ENCODE data around the gene SUSD1. TPM values are rescaled to one million over a fixed set of nuclear protein-coding genes. Genes with fewer than 3 reads are reported as not detected.

The SUSD1 gene
- total and polyA plus RNA-seq, 3 experiments from 2014 or later, result 5.0 to 18.1 (median 5.3) TPM

DNA sequence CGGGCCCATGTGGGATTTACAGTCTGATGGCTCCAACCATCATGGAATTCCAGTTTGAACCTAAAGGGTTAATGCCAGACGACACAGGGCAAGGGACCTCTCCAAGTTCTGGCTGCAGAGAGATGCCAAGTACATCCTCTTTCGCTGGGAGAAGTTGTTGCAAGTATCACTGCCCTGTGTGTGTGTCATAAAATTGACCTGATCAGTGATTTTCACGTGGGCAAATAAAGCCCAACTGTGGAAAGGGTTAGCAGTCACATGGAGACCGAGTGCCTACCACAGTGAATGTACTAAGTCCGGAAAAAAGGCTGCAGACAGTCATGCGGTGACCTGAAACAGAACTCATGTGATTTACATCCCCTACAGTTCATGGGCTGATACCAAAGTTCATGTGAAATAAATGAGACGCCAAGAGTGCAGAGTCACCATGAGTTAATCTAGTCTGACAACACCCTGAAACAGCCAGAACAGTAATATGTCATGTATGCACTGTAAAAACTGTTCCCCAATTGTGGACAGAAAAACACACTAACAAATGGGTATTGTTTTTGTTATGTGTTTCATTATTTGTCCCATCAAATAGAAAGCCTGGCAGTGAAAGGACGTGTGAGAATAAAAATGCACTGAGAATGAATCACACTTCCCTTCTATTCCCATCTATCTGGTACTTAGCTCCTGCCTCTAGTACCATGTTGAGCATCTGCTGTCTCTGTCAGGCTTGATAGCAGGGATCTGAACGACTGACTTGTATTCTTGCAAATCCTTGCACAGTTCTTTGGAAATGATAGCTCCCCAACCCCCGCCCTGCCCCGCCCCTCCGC lies 115.7 kb downstream of the SUSD1 start:
- Mint-ChIP-seq H3K4me3 (no peak overlapping the region), H3K9me3 (no peaks in the 10 kb centered on the region), H3K27ac (no peak overlapping the region), H3K36me3 (peaks cover 7 to 49% (median 16%) of the 10 kb centered on the region in 3 donors), H3K27me3 (peaks cover 0 to 2% of the 10 kb centered on the region in 2 donors), H3K4me1 (peaks cover 17 to 23% (median 23%) of the 10 kb centered on the region in 3 donors)
- no peaks in the 10 kb centered on the region for H3K9me3 ChIP-seq (ENCODE audit: low read length)
- no peaks in the 10 kb centered on the region for H3K36me3 ChIP-seq (ENCODE audit: insufficient read depth, low read length)
- H3K4me3 ChIP-seq (ENCODE audit: low read length), result no peak overlapping the region
- CTCF ChIA-PET, result no interaction called here
- DNase-seq, result no peak
- no peaks in the 10 kb centered on the region for H3K27me3 ChIP-seq (ENCODE audit: insufficient read depth, low read length, poor library complexity, severe bottlenecking)
- H3K4me1 ChIP-seq (ENCODE audit: insufficient read depth, low read length), result peaks cover 18% of the 10 kb centered on the region
- H3K27ac ChIP-seq (ENCODE audit: low read depth, low read length), result peak overlapping the region; percentile 12
- POLR2A ChIA-PET, result interaction anchor here (0.6 kb wide), 1 partner anchor 102 kb away, joined by 6 read pairs; no protein-coding TSS in a partner anchor

DNA sequence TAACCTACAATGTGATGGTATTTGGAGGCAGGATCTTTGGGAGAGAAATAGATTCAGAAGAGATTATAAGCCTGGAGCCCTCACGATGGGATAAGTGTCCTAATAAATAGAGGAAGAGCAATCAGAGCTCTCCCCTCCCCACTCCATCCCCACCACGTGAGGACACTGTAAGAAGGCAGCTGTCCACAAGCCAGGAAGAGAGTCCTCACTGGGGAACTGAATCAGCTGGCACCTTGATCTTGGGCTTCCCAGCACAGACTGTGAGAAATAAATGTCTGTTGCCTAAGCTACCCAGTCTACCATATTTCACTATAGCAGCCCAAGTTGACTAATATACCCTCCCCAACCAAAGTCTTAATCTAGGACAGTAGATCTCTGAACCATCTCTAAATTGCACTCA lies 118.1 kb downstream of the SUSD1 start:
- Mint-ChIP-seq H3K4me1 (peaks cover 12 to 15% (median 13%) of the 10 kb centered on the region in 3 donors), H3K4me3 (no peak overlapping the region), H3K9me3 (no peaks in the 10 kb centered on the region), H3K27ac (peak overlapping the region in 1 of 8 donors; percentile 16), H3K36me3 (peaks cover 11 to 47% (median 13%) of the 10 kb centered on the region in 3 donors), H3K27me3 (peaks cover 0 to 2% of the 10 kb centered on the region in 2 donors)
- Histone ChIP-seq H3K4me3 (ENCODE audit: low read length) (no peak overlapping the region), H3K4me1 (ENCODE audit: insufficient read depth, low read length) (peaks cover 15% of the 10 kb centered on the region), H3K27ac (ENCODE audit: low read depth, low read length) (no peak overlapping the region), H3K9me3 (ENCODE audit: low read length) (no peaks in the 10 kb centered on the region), H3K36me3 (ENCODE audit: insufficient read depth, low read length) (no peaks in the 10 kb centered on the region), H3K27me3 (ENCODE audit: insufficient read depth, low read length, poor library complexity, severe bottlenecking) (no peaks in the 10 kb centered on the region)
- ChIA-PET POLR2A (no interaction called here), CTCF (interaction anchor here (1.0 kb wide), 1 partner anchor 18 kb away, joined by 3 read pairs; no protein-coding TSS in a partner anchor)
- no peak for DNase-seq

DNA sequence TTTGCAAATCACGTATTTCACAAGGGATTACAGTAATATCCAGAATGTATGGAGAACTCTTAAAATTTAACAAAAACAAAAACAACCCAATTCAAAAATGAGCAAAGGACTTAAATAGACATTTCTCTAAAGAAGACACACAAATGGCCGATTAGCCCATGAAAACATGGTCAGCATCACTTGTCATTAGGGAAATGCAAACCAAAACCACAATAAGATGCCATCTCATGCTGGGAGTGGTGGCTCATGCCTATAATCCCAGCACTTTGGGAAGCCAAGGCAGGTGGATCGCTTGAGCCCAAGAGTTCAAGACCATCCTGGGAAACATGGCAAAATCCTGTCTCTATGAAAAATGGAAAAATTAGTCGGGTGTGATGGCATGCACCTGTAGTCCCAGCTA lies 120.2 kb downstream of the SUSD1 start:
- no peak overlapping the region for H3K4me3 Mint-ChIP-seq
- H3K4me1 Mint-ChIP-seq, result no peaks in the 10 kb centered on the region
- ChIA-PET POLR2A (no interaction called here), CTCF (no interaction called here)
- peaks cover 15 to 50% (median 18%) of the 10 kb centered on the region in 3 donors for H3K36me3 Mint-ChIP-seq
- no peak overlapping the region for H3K27ac ChIP-seq (ENCODE audit: low read depth, low read length)
- no peaks in the 10 kb centered on the region for H3K27me3 Mint-ChIP-seq
- H3K27me3 ChIP-seq (ENCODE audit: insufficient read depth, low read length, poor library complexity, severe bottlenecking), result no peaks in the 10 kb centered on the region
- H3K36me3 ChIP-seq (ENCODE audit: insufficient read depth, low read length), result no peaks in the 10 kb centered on the region
- H3K4me1 ChIP-seq (ENCODE audit: insufficient read depth, low read length), result no peaks in the 10 kb centered on the region
- no peaks in the 10 kb centered on the region for H3K9me3 ChIP-seq (ENCODE audit: low read length)
- H3K9me3 Mint-ChIP-seq, result no peaks in the 10 kb centered on the region
- no peak overlapping the region for H3K27ac Mint-ChIP-seq
- no peak for DNase-seq
- no peak overlapping the region for H3K4me3 ChIP-seq (ENCODE audit: low read length)

DNA sequence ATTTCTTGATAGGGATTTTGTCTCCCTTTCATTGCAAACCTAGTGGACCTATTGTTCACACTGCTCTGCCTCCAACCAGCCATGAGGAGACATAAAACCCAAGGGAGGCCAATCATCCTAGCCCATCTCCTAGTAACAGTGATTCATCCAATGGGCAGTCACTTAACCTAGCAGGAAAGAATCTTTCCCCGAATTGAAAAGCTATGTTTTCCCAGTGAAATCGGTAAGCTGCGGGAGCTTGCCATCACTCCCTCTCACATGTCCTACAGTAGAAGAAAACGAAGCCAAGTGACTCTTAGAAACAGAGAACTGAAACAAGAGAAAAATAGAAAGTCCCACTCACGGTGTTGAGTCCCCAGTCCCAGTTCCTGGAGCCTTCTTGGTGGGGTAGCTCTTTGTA lies 123.3 kb downstream of the SUSD1 start:
- peaks cover 14 to 44% (median 31%) of the 10 kb centered on the region in 3 donors for H3K36me3 Mint-ChIP-seq
- ChIA-PET POLR2A (interaction anchor here (0.6 kb wide), 1 partner anchor 611 kb away, joined by 3 read pairs; no protein-coding TSS in a partner anchor), CTCF (interaction anchor here (0.6 to 1.0 kb wide), 2 partner anchors 17 to 22 kb away, joined by 3 read pairs; no protein-coding TSS in a partner anchor)

DNA sequence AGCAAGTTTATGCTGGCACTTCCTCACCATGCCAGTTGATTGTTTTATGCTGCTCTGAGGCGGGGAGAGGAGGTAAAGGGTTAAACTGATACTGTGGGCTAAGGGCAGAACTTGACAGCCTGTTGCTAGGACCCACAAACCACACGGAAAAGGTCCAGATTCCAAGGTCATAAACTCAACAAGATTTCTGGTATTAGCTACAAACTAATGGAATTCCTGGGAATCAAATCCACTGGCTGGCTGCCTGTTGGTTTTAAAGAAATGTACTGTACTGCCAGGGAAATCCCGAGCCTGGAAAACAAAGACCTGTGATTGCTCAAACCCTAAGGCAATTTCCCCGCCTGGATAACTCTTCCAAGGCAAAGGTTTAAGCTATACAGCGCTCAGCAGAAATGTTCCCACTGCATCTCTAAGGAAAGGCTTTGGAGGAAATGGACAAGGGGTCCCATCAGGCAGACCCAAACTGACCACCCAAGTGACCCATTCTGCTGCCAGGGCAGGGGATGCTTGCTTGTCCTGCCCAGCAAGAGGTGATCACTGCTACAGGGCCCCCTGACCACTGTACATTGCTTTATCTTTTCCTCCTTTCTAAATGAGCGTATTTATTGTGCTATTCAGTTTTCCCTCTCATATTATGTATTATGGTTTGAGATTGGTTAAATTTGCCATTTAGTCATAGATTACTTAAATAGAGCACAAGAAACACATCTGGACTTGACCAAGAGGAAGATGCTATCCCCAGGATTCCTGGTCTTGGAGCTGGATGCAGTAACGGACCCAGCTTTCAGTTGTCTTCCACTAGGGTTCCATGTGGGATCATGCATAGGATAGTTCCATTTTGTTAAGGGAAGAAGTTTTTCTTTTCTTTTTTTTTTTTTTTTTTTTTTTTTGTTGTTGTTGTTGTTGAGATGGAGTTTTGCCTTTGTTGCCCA lies 124.3 kb downstream of the SUSD1 start:
- no peak for DNase-seq
- Mint-ChIP-seq H3K4me1 (peaks cover 7 to 13% (median 10%) of the 10 kb centered on the region in 3 donors), H3K9me3 (peaks cover 0 to 16% (median 8%) of the 10 kb centered on the region in 5 donors), H3K27me3 (no peaks in the 10 kb centered on the region), H3K36me3 (peaks cover 12 to 49% (median 28%) of the 10 kb centered on the region in 3 donors), H3K27ac (no peak overlapping the region), H3K4me3 (no peak overlapping the region)
- Histone ChIP-seq H3K27me3 (ENCODE audit: insufficient read depth, low read length, poor library complexity, severe bottlenecking) (no peaks in the 10 kb centered on the region), H3K36me3 (ENCODE audit: insufficient read depth, low read length) (no peaks in the 10 kb centered on the region), H3K27ac (ENCODE audit: low read depth, low read length) (no peak overlapping the region), H3K4me1 (ENCODE audit: insufficient read depth, low read length) (no peaks in the 10 kb centered on the region), H3K9me3 (ENCODE audit: low read length) (peaks cover 8% of the 10 kb centered on the region), H3K4me3 (ENCODE audit: low read length) (no peak overlapping the region)
- ChIA-PET POLR2A (no interaction called here), CTCF (no interaction called here)

More for the DNA sequence above, 123.3 kb downstream of the SUSD1 start:
- Histone ChIP-seq H3K4me3 (ENCODE audit: low read length) (no peak overlapping the region), H3K4me1 (ENCODE audit: insufficient read depth, low read length) (no peaks in the 10 kb centered on the region), H3K9me3 (ENCODE audit: low read length) (peaks cover 8% of the 10 kb centered on the region), H3K27ac (ENCODE audit: low read depth, low read length) (no peak overlapping the region), H3K27me3 (ENCODE audit: insufficient read depth, low read length, poor library complexity, severe bottlenecking) (no peaks in the 10 kb centered on the region), H3K36me3 (ENCODE audit: insufficient read depth, low read length) (no peaks in the 10 kb centered on the region)
- peaks cover 7 to 13% (median 10%) of the 10 kb centered on the region in 3 donors for H3K4me1 Mint-ChIP-seq
- H3K27ac Mint-ChIP-seq, result no peak overlapping the region
- no peaks in the 10 kb centered on the region for H3K27me3 Mint-ChIP-seq
- peaks cover 0 to 16% (median 8%) of the 10 kb centered on the region in 5 donors for H3K9me3 Mint-ChIP-seq
- DNase-seq, result no peak
- H3K4me3 Mint-ChIP-seq, result no peak overlapping the region

GRCh38 chr9:112049811-112050516 lies 125.1 kb downstream of the SUSD1 start:
- ChIA-PET CTCF (no interaction called here), POLR2A (no interaction called here)
- H3K27ac Mint-ChIP-seq, result peak overlapping the region in 1 of 8 donors; percentile 33
- peaks cover 0 to 16% (median 8%) of the 10 kb centered on the region in 5 donors for H3K9me3 Mint-ChIP-seq
- H3K4me1 Mint-ChIP-seq, result peaks cover 7 to 13% (median 10%) of the 10 kb centered on the region in 3 donors
- peaks cover 20 to 55% (median 24%) of the 10 kb centered on the region in 3 donors for H3K36me3 Mint-ChIP-seq
- Histone ChIP-seq H3K4me1 (ENCODE audit: insufficient read depth, low read length) (no peaks in the 10 kb centered on the region), H3K4me3 (ENCODE audit: low read length) (no peak overlapping the region), H3K36me3 (ENCODE audit: insufficient read depth, low read length) (no peaks in the 10 kb centered on the region), H3K27me3 (ENCODE audit: insufficient read depth, low read length, poor library complexity, severe bottlenecking) (no peaks in the 10 kb centered on the region), H3K27ac (ENCODE audit: low read depth, low read length) (no peak overlapping the region), H3K9me3 (ENCODE audit: low read length) (peaks cover 8% of the 10 kb centered on the region)
- H3K27me3 Mint-ChIP-seq, result no peaks in the 10 kb centered on the region
- no peak overlapping the region for H3K4me3 Mint-ChIP-seq
- DNase-seq, result no peak

DNA sequence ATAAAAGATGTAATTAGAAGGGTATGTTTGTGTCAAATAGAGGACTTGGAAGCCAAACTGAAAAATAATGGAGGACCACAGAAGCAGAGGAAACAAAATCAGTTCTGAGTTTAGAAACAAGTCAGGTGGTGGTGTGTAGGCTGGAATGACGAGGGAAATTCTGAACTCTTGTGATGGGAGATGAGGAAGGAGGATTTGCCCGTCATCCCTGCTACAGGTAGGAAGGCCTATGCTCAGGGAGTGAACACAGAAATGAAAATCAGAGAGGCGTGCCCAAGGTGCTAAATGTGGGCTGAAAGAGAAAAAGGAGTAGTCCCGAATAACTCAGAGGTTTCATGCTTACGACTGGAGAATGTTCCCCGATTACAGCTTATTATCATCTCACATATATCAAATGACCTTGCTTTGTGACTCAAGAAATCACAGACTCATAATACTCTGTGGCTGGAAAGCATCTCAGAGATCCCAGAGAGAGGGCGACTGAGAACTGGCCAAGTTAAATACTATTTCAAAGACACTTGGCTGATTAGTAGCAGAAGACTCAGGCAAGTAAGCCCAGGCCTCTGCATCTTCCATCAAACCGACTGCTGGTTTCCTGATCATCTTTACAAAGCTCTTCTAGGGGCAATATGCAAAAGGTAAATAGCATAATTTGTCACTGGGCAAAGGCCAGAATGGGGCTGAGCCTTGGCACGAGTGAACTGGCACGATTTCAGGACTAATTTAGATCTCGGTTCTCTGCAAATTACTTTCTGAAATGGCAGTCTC lies 126.0 kb downstream of the SUSD1 start:
- CTCF ChIA-PET, result no interaction called here

More for the DNA sequence above, 126.0 kb downstream of the SUSD1 start:
- peaks cover 7 to 13% (median 10%) of the 10 kb centered on the region in 3 donors for H3K4me1 Mint-ChIP-seq
- H3K4me3 Mint-ChIP-seq, result no peak overlapping the region
- Histone ChIP-seq H3K4me1 (ENCODE audit: insufficient read depth, low read length) (no peaks in the 10 kb centered on the region), H3K27ac (ENCODE audit: low read depth, low read length) (no peak overlapping the region), H3K27me3 (ENCODE audit: insufficient read depth, low read length, poor library complexity, severe bottlenecking) (no peaks in the 10 kb centered on the region), H3K9me3 (ENCODE audit: low read length) (peaks cover 8% of the 10 kb centered on the region), H3K4me3 (ENCODE audit: low read length) (no peak overlapping the region), H3K36me3 (ENCODE audit: insufficient read depth, low read length) (no peaks in the 10 kb centered on the region)
- H3K27me3 Mint-ChIP-seq, result no peaks in the 10 kb centered on the region
- POLR2A ChIA-PET, result no interaction called here
- H3K36me3 Mint-ChIP-seq, result peaks cover 20 to 52% (median 21%) of the 10 kb centered on the region in 3 donors
- H3K27ac Mint-ChIP-seq, result no peak overlapping the region
- DNase-seq, result no peak
- H3K9me3 Mint-ChIP-seq, result peaks cover 0 to 16% (median 8%) of the 10 kb centered on the region in 5 donors

Measured in CD8-positive, alpha-beta memory T cell (primary cell).